ENCODE results near the gene GNB3.

GRCh38 chr12:6817098-6817497 is 23.6 kb upstream of the GNB3 start:
- TF ChIP-seq POLR2A (IDR thresholded peaks at IDR 0.05) (no peak), CTCF (IDR thresholded peaks at IDR 0.05) (no peak)

Measured in Peyer's patch (tissue), 4 donors.